Measurements from ENCODE around the gene CRCP.
"Not testable (repeated sequence)": the region's sequence is repeated elsewhere in the genome, so short reads cannot be mapped to it uniquely, and the experiment has no call there.

Gene CRCP

GRCh38 chr7:66108410-66108809, 6.2 kb upstream of the CRCP start:
- not testable (repeated sequence) for DNase-seq (ENCODE audit: low read depth)

- peak; percentile 92 for DNase-seq (ENCODE audit: low read depth)
Measured at GRCh38 chr7:66110856-66111255, 3.8 kb upstream of the CRCP start.

GRCh38 chr7:66116680-66117420, 2.2 kb downstream of the CRCP start:
- not testable (repeated sequence) for DNase-seq (ENCODE audit: low read depth)

DNA sequence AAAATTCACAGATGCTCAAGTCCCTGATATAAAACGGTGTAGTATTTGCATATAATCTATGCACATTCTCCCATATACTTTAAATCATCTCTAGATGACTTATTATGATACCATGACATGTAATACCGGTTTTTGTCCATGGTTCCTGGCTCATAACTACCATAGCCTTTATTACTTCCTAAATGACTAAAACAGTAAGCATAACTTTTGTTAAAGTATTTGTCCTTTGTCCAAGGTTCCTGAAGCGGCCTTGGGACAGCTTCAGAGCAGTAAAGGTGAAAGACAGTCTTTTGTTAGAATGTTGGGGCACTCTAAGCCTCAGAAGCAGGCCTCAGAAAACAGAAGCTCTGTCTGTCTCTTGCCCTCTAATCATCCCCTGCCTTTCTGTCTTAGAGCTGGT, 4.0 kb downstream of the CRCP start:
- no peak for DNase-seq (ENCODE audit: low read depth)

- DNase-seq (ENCODE audit: low read depth) = no peak
Measured at GRCh38 chr7:66119245-66119850, 4.7 kb downstream of the CRCP start.

GRCh38 chr7:66123175-66123528, 8.5 kb downstream of the CRCP start:
- DNase-seq (ENCODE audit: low read depth) = no peak

DNA sequence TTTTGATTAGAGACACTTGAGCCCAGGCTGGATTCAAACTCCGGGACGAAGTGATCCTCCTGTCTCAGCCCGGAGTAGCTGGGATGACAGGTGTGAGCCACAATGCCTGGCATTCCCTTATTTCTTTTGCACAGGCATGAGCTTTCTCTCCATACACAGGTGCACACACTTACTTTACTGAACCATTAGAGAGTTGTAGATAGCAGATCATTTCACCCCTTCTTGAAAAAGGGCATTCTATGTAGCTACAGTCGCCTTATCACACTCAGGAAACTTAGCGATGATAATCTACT, 9.9 kb downstream of the CRCP start:
- DNase-seq (ENCODE audit: low read depth) = not testable (repeated sequence)

GRCh38 chr7:66125052-66125694, 10.5 kb downstream of the CRCP start:
- no peak for DNase-seq (ENCODE audit: low read depth)

DNA sequence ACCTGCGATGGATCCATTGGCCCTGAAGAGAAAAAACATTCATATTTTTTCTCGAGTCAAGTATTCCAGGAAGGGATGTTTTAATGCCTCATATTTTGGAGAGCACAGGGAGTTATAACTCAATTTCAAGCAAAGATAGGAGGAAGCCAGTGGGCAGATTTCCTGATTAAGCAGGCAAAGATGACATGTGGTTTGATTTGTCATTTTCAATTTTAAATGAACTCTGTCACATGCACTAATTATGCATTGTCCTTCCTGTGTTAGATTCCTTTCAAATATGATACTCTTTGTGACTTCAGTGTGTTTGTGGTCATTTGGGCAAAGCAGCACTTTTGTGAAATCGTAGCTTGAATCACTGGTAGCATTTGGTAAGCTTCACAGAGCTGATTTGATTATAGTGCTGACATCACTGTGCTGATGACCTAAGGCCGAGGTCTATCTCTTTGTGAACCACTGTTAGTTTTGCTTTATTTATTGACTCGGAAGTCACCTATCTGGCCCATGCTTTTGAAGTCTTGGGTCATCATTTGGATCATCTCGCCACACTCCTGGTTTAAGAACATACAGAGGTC, 11.2 kb downstream of the CRCP start:
- DNase-seq (ENCODE audit: low read depth) = peak; percentile 57

DNA sequence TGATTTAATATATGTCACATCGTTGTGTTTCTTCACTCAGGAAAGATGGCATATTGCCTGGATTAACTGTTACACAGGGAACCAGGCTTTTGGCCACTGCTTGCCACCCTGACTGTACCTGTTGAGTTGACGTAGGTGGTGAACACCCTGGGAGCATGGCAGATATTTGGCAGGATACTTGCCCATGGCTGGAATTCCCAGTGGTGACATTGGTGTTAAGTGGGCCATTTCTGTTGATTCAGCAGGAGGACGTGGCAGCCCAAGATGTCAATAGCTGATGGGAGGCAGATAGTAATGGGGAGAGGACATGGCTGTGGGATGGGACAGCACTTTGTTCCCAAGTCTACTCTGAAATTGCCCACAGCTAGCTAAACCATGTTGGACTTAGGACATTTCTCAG, 12.5 kb downstream of the CRCP start:
- DNase-seq (ENCODE audit: low read depth) = not testable (repeated sequence)

- peak; percentile 71 for DNase-seq (ENCODE audit: low read depth)
Measured at GRCh38 chr7:66138994-66139752, 24.5 kb downstream of the CRCP start.

DNA sequence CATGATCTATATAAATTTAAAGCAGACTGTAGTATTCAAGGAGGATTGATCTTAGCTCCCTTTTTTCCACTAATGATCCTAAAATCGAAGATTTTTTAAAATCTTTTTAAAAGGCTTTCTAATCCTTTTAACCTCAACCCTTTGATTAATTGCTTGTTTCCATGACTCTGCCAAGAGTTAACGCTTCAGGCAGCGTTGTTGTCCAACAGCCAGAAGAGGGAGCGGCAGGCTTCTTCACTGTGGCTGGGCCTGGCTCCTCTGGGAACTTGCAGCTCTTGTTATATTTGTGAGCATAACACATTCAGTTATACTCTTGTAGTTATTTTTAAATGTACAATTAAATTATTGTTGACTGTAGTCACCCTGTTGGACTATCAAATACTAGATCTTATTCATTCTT, 26.3 kb downstream of the CRCP start:
- peak; percentile 89 for DNase-seq (ENCODE audit: low read depth)

DNA sequence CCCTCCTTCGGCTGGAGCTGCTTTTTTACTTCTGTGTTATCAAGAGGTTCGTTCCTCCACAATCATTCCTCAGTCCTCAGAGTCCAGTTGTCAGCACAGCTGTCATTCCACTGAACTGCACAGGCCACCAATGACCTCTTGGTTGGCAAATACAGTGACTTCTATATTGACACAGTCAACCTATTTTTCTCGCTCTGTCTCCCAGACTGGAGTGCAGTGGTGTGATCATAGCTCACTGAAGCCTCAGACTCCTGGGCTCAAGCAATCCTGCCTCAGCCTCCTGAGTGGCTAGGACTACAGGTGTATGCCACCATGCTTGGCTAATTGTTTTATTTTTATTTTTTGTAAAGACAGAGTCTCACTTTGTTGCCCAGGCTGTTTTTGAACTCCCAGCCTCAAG, 27.7 kb downstream of the CRCP start:
- no peak for DNase-seq (ENCODE audit: low read depth)

- no peak for DNase-seq (ENCODE audit: low read depth)
Measured at GRCh38 chr7:66142996-66143395, 28.3 kb downstream of the CRCP start.

GRCh38 chr7:66143876-66144332, 29.3 kb downstream of the CRCP start:
- no peak for DNase-seq (ENCODE audit: low read depth)

DNA sequence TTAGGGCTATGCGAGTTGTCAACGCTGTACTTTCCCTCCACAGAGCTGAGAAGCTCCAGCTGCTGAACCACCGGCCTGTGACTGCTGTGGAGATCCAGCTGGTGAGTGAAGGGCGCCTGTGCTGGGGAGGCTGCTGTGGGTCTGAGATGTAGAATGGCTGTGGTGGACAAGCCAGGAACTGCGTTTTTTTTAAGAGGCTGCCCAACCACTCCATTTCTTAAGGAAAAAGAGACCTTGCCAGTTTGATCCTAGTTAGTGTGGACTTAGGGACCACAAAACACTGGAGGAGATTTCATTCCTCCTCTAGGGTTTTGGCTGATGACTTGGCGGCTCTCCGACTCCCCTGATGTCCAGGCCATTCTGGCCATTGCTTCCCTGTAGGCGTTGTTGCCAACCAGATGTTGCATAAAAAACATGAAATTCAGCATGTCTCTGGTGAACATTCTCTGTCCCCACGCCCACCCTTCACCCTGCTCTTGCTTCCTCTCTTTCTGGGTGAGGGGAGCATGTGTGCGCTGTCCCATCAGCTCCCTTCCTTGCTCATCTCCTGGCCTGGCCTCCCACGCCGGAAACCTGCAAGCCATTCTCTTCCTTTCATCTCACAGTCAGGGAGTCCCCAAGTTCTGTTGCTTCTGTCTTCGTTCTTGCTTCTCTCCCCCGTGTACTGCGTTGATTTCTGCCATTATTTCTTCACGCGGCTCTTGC, 30.9 kb downstream of the CRCP start:
- peak; percentile 10 for DNase-seq (ENCODE audit: low read depth)

GRCh38 chr7:66146701-66147100, 32.1 kb downstream of the CRCP start:
- peak; percentile 42 for DNase-seq (ENCODE audit: low read depth)

GRCh38 chr7:66147657-66148056, 33.0 kb downstream of the CRCP start:
- DNase-seq (ENCODE audit: low read depth) = not testable (repeated sequence)

GRCh38 chr7:66150471-66150870, 35.8 kb downstream of the CRCP start:
- peak; percentile 89 for DNase-seq (ENCODE audit: low read depth)

DNA sequence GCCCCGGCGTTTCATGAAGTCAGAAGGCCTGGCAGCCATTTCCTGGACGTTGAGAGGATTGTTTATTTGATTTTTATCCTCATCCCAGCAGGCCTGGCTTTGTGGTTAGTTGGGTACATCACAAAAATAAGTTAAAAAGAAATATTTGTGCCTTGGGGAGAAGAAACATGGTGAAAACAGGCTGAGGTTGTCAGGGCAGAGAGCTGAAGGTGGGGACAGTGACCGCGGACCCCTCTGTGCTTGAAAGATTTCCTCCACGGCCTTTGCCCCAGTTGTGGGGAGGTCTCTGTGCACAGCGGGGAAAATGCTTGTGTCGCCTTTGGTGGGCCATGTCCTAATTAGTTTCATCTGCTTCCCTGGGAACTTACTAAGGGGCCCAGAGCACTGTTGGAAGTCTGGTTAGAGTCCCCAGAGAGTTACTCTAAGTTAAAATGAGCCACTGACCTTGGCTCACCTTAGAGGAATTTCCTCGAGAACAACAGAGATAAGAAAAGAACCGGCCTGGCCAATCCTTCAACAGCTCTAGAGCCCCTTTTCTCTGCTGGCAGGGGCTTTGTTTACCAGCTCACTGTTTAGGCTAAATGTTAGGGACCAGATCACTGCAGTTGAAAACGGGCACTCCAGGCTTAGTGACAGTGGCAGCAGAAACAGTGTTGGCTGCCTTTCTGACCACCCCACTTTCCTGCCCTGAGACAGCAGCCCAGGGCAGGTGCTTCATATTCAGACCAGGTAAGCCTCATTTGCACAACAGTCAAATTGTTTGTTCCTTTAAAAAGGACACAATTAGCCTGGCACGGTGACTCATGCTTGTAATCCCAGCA, 37.9 kb downstream of the CRCP start:
- DNase-seq (ENCODE audit: low read depth) = peak; percentile 56

DNA sequence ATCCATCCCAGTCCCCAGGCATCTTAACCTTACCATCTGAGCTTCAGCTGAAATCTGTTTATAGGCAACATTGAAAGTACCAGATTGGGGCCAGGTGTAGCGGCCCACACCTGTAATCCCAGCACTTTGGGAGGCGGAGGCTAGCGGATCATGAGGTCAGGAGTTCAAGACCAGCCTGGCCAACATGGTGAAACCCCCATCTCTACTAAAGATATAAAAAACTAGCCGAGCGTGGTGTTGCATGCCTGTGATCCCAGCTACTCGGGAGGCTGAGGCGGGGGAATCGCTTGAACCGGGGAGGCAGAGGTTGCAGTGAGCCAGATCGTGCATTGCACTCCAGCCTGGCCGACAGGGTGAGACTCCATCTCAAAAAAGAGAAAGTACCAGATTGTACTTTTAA, 39.0 kb downstream of the CRCP start:
- no peak for DNase-seq (ENCODE audit: low read depth)

All from amniotic epithelial cell (primary cell).